Body of pancreas (tissue), 4 donors: ENCODE measurements around the gene LARP4B.

ENCODE experiments used
- POLR2A ChIP-seq, 3 donors: fragments of 450-650 bp; IDR thresholded peaks; one replicate each; pipeline ENCODE4 v1.6.1; 2016; ENCODE audit warnings: antibody characterized with exemption in 3 of 3, mild to moderate bottlenecking in 2 of 3
- TF ChIP-seq, protein P1 (sequence below), 7 experiments: fragments of 450-650 bp in 4 of 7; fragments of 200-600 bp in 3 of 7; sonication (generic) in 3 of 7; IDR thresholded peaks; one replicate each; pipeline ENCODE4 v1.5.1; 2016 to 2019; ENCODE audit warnings: antibody characterized with exemption in 7 of 7

GRCh38 chr10:772227-772637 lies 159.3 kb downstream of the LARP4B start:
- TF ChIP-seq, protein P1, sequence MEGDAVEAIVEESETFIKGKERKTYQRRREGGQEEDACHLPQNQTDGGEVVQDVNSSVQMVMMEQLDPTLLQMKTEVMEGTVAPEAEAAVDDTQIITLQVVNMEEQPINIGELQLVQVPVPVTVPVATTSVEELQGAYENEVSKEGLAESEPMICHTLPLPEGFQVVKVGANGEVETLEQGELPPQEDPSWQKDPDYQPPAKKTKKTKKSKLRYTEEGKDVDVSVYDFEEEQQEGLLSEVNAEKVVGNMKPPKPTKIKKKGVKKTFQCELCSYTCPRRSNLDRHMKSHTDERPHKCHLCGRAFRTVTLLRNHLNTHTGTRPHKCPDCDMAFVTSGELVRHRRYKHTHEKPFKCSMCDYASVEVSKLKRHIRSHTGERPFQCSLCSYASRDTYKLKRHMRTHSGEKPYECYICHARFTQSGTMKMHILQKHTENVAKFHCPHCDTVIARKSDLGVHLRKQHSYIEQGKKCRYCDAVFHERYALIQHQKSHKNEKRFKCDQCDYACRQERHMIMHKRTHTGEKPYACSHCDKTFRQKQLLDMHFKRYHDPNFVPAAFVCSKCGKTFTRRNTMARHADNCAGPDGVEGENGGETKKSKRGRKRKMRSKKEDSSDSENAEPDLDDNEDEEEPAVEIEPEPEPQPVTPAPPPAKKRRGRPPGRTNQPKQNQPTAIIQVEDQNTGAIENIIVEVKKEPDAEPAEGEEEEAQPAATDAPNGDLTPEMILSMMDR (IDR thresholded peaks at IDR 0.05) = no peak
- TF ChIP-seq POLR2A (IDR thresholded peaks at IDR 0.05) = no peak
